Glutamatergic neuron (in vitro differentiated cells): ENCODE measurements around the gene ARID1B. TPM values are rescaled to one million over a fixed set of nuclear protein-coding genes. Genes with fewer than 3 reads are reported as not detected.
"Not testable (repeated sequence)": the region's sequence is repeated elsewhere in the genome, so short reads cannot be mapped to it uniquely, and the experiment has no call there.

Experiments used
- DNase-seq: peaks from one replicate; pipeline ENCODE4 v3.0.0; 2022
- H3K27ac Mint-ChIP-seq: one replicate; pipeline ENCODE4 v1.8.0; 2020; ENCODE audit warnings: mild to moderate bottlenecking, mixed read lengths, inconsistent platforms; ENCODE audit not compliant: unreplicated experiment
- H3K27me3 Mint-ChIP-seq: one replicate; pipeline ENCODE4 v1.8.0; 2020; ENCODE audit warnings: mild to moderate bottlenecking, moderate library complexity, mixed read lengths, inconsistent platforms; ENCODE audit not compliant: unreplicated experiment
- H3K36me3 Mint-ChIP-seq: one replicate; pipeline ENCODE4 v1.8.0; 2020; ENCODE audit warnings: mild to moderate bottlenecking, mixed read lengths, inconsistent platforms; ENCODE audit not compliant: unreplicated experiment
- H3K4me1 Mint-ChIP-seq: one replicate; pipeline ENCODE4 v1.8.0; 2020; ENCODE audit warnings: mild to moderate bottlenecking, low read depth, mixed read lengths, inconsistent platforms; ENCODE audit not compliant: unreplicated experiment
- H3K4me3 Mint-ChIP-seq: one replicate; pipeline ENCODE4 v1.8.0; 2020; ENCODE audit warnings: mild to moderate bottlenecking, mixed read lengths, inconsistent platforms; ENCODE audit not compliant: unreplicated experiment
- H3K9me3 Mint-ChIP-seq: one replicate; pipeline ENCODE4 v1.8.0; 2020; ENCODE audit warnings: mild to moderate bottlenecking, moderate library complexity, mixed read lengths, inconsistent platforms; ENCODE audit not compliant: unreplicated experiment
- CTCF ChIP-seq: fragments of 200-600 bp; sonication (generic); IDR thresholded peaks from one replicate; pipeline ENCODE4 v1.5.0; 2021; ENCODE audit not compliant: partially characterized antibody, unreplicated experiment
- total RNA-seq: library from RNA; stranded (reverse); fragmentation: NEBNext Ultra II Directional; extraction: Animal tissue kit (Norgen Biotek cat#: 25700); gene quantifications from one replicate; pipeline ENCODE4 v1.2.1, GENCODE V29; 2021; ENCODE audit not compliant: unreplicated experiment

Gene ARID1B
- total RNA-seq, 1 donor from 2014 or later = 202 TPM

- no peak for DNase-seq
- H3K9me3 Mint-ChIP-seq = peaks cover 2% of the 10 kb centered on the region
- H3K4me3 Mint-ChIP-seq = no peak overlapping the region
- no peaks in the 10 kb centered on the region for H3K27me3 Mint-ChIP-seq
- peaks cover 28% of the 10 kb centered on the region for H3K4me1 Mint-ChIP-seq
- H3K27ac Mint-ChIP-seq = no peak overlapping the region
- no peaks in the 10 kb centered on the region for H3K36me3 Mint-ChIP-seq
- TF ChIP-seq CTCF = no peak
Measured at GRCh38 chr6:156943816-156944215, 166.6 kb downstream of the ARID1B start.

- Mint-ChIP-seq H3K27me3 (no peaks in the 10 kb centered on the region), H3K36me3 (no peaks in the 10 kb centered on the region), H3K4me1 (peaks cover 31% of the 10 kb centered on the region), H3K4me3 (no peak overlapping the region), H3K27ac (no peak overlapping the region), H3K9me3 (peaks cover 2% of the 10 kb centered on the region)
- DNase-seq = no peak
- no peak for TF ChIP-seq CTCF
Measured at GRCh38 chr6:156944412-156944811, 167.2 kb downstream of the ARID1B start.

GRCh38 chr6:156945789-156946172, 168.6 kb downstream of the ARID1B start:
- H3K4me1 Mint-ChIP-seq = peaks cover 27% of the 10 kb centered on the region
- H3K9me3 Mint-ChIP-seq, H3K27me3 Mint-ChIP-seq, H3K4me3 Mint-ChIP-seq, DNase-seq, H3K36me3 Mint-ChIP-seq: not testable (repeated sequence)
- peak overlapping the region; percentile 15 for H3K27ac Mint-ChIP-seq

GRCh38 chr6:156946370-156946936, 169.3 kb downstream of the ARID1B start:
- Mint-ChIP-seq H3K27ac (no peak overlapping the region), H3K36me3 (no peaks in the 10 kb centered on the region), H3K4me3 (no peak overlapping the region), H3K27me3 (no peaks in the 10 kb centered on the region), H3K9me3 (peaks cover 6% of the 10 kb centered on the region), H3K4me1 (peaks cover 27% of the 10 kb centered on the region)
- DNase-seq = no peak
- TF ChIP-seq CTCF = no peak

GRCh38 chr6:156948277-156948676, 171.1 kb downstream of the ARID1B start:
- Mint-ChIP-seq H3K4me1 (peaks cover 37% of the 10 kb centered on the region), H3K9me3 (peaks cover 6% of the 10 kb centered on the region), H3K27me3 (no peaks in the 10 kb centered on the region), H3K4me3 (no peak overlapping the region), H3K36me3 (no peaks in the 10 kb centered on the region), H3K27ac (no peak overlapping the region)
- no peak for TF ChIP-seq CTCF
- no peak for DNase-seq
